Urinary bladder (tissue), 4 donors: ENCODE results near the gene AKAP12. TPM values are rescaled to one million over a fixed set of nuclear protein-coding genes. Genes with fewer than 3 reads are reported as not detected.
A peak's percentile ranks its signal among the peaks of the same experiment; 100 is the strongest.

Source experiments
- DNase-seq: peaks from one replicate; pipeline ENCODE4 v3.0.0-alpha.2; 2015; ENCODE audit errors: extremely low spot score
- H3K27ac ChIP-seq: one replicate; pipeline ENCODE4 v1.5.1; 2013; ENCODE audit warnings: low read depth, mild to moderate bottlenecking, moderate library complexity
- H3K36me3 ChIP-seq: one replicate; pipeline ENCODE4 v1.6.1; 2013; ENCODE audit warnings: mild to moderate bottlenecking, moderate library complexity; ENCODE audit not compliant: insufficient read depth
- H3K4me1 ChIP-seq: one replicate; pipeline ENCODE4 v1.6.1; 2013; ENCODE audit warnings: mild to moderate bottlenecking, moderate library complexity; ENCODE audit not compliant: insufficient read depth
- H3K4me3 ChIP-seq: one replicate; pipeline ENCODE4 v1.5.1; 2013; ENCODE audit warnings: low read depth, low read length
- WGBS: extraction: QIAGEN DNeasy Blood & Tissue Kit; methylation state at CpG from one replicate; pipeline ENCODE4 v1.1.7; 2013; 5-methylcytosine and 5-hydroxymethylcytosine counted together
- polyA plus RNA-seq: library from polyadenylated mRNA; stranded (reverse); fragments of 200-250 nt; gene quantifications from one replicate; pipeline ENCODE4 v1.2.3, GENCODE V29; 2013
- total RNA-seq: library from RNA; depleted of rRNA; stranded (reverse); fragments of >200 nt; gene quantifications from one replicate; pipeline ENCODE4 v1.2.3, GENCODE V29; 2014
- donor health status: healthy with polysubstance abuse.
- donor health status: healthy.

Gene AKAP12
- total and polyA plus RNA-seq, 2 donors = 43.3 to 226 TPM

GRCh38 chr6:151280859-151281258, 41.1 kb downstream of the AKAP12 start:
- H3K27ac ChIP-seq = no peak overlapping the region
- no peak for DNase-seq
- no peaks in the 10 kb centered on the region for H3K4me1 ChIP-seq
- no peak overlapping the region for H3K4me3 ChIP-seq
- WGBS = 70% methylated on average over 4 of the region's 4 CpGs
- no peaks in the 10 kb centered on the region for H3K36me3 ChIP-seq

- H3K27ac ChIP-seq = no peak overlapping the region
- H3K4me1 ChIP-seq = peaks cover 2% of the 10 kb centered on the region
- H3K4me3 ChIP-seq = no peak overlapping the region
- DNase-seq = no peak
- no peaks in the 10 kb centered on the region for H3K36me3 ChIP-seq
- WGBS = 88% methylated on average over 11 of the region's 11 CpGs
These were observed 44.2 kb downstream of the AKAP12 start for GRCh38 chr6:151284012-151284411.

GRCh38 chr6:151284548-151285017, 44.8 kb downstream of the AKAP12 start:
- H3K4me3 ChIP-seq = no peak overlapping the region
- no peaks in the 10 kb centered on the region for H3K36me3 ChIP-seq
- H3K27ac ChIP-seq = no peak overlapping the region
- no peak for DNase-seq
- H3K4me1 ChIP-seq = peaks cover 2% of the 10 kb centered on the region
- WGBS = 67% methylated on average over 4 of the region's 4 CpGs

- peaks cover 2% of the 10 kb centered on the region for H3K4me1 ChIP-seq
- no peak overlapping the region for H3K4me3 ChIP-seq
- H3K36me3 ChIP-seq = no peaks in the 10 kb centered on the region
- no peak overlapping the region for H3K27ac ChIP-seq
- DNase-seq = no peak
These were observed 45.4 kb downstream of the AKAP12 start for GRCh38 chr6:151285122-151285521.

- no peak overlapping the region for H3K27ac ChIP-seq
- H3K4me3 ChIP-seq = no peak overlapping the region
- WGBS = 28% methylated on average over 7 of the region's 7 CpGs
- H3K4me1 ChIP-seq = peaks cover 2% of the 10 kb centered on the region
- no peak for DNase-seq
- H3K36me3 ChIP-seq = no peaks in the 10 kb centered on the region
These were observed 46.4 kb downstream of the AKAP12 start for GRCh38 chr6:151286214-151286613.

GRCh38 chr6:151288712-151289398, 49.1 kb downstream of the AKAP12 start:
- Histone ChIP-seq H3K27ac (no peak overlapping the region), H3K36me3 (no peaks in the 10 kb centered on the region), H3K4me1 (peaks cover 2% of the 10 kb centered on the region), H3K4me3 (no peak overlapping the region)
- WGBS = 92% methylated on average over 10 of the region's 10 CpGs
- no peak for DNase-seq

GRCh38 chr6:151289399-151290007, 49.7 kb downstream of the AKAP12 start:
- Histone ChIP-seq H3K4me1 (peaks cover 2% of the 10 kb centered on the region), H3K4me3 (no peak overlapping the region), H3K27ac (no peak overlapping the region), H3K36me3 (no peaks in the 10 kb centered on the region)
- no peak for DNase-seq
- 88% methylated on average over 2 of the region's 2 CpGs for WGBS

- peaks cover 2% of the 10 kb centered on the region for H3K4me1 ChIP-seq
- no peak for DNase-seq
- H3K36me3 ChIP-seq = no peaks in the 10 kb centered on the region
- no peak overlapping the region for H3K4me3 ChIP-seq
- peak overlapping the region; percentile 54 for H3K27ac ChIP-seq
- 35% methylated on average over 11 of the region's 11 CpGs for WGBS
These were observed 51.3 kb downstream of the AKAP12 start for GRCh38 chr6:151290877-151291721.

GRCh38 chr6:151291722-151292059, 51.9 kb downstream of the AKAP12 start:
- Histone ChIP-seq H3K4me1 (no peaks in the 10 kb centered on the region), H3K36me3 (no peaks in the 10 kb centered on the region), H3K27ac (peak overlapping the region; percentile 78), H3K4me3 (no peak overlapping the region)
- no peak for DNase-seq
- WGBS = 19% methylated on average over 2 of the region's 2 CpGs

- no peak for DNase-seq
- H3K4me1 ChIP-seq = no peaks in the 10 kb centered on the region
- no peaks in the 10 kb centered on the region for H3K36me3 ChIP-seq
- H3K4me3 ChIP-seq = no peak overlapping the region
- WGBS = 46% methylated on average over 5 of the region's 5 CpGs
- peak overlapping the region; percentile 78 for H3K27ac ChIP-seq
These were observed 53.4 kb downstream of the AKAP12 start for GRCh38 chr6:151292974-151293687.

- Histone ChIP-seq H3K4me3 (no peak overlapping the region), H3K27ac (peak overlapping the region; percentile 39), H3K36me3 (no peaks in the 10 kb centered on the region), H3K4me1 (no peaks in the 10 kb centered on the region)
- WGBS = 82% methylated on average over 3 of the region's 3 CpGs
- DNase-seq = no peak
These were observed 53.9 kb downstream of the AKAP12 start for GRCh38 chr6:151293688-151294016.

- H3K4me3 ChIP-seq = no peak overlapping the region
- no peak for DNase-seq
- peak overlapping the region; percentile 52 for H3K27ac ChIP-seq
- WGBS = 54% methylated on average over 6 of the region's 6 CpGs
- no peaks in the 10 kb centered on the region for H3K36me3 ChIP-seq
- H3K4me1 ChIP-seq = no peaks in the 10 kb centered on the region
These were observed 54.9 kb downstream of the AKAP12 start for GRCh38 chr6:151294561-151295101.

- DNase-seq = no peak
- Histone ChIP-seq H3K36me3 (no peaks in the 10 kb centered on the region), H3K4me1 (peaks cover 2% of the 10 kb centered on the region), H3K27ac (no peak overlapping the region), H3K4me3 (no peak overlapping the region)
- 53% methylated on average over 6 of the region's 6 CpGs for WGBS
These were observed 58.1 kb downstream of the AKAP12 start for GRCh38 chr6:151297886-151298285.
